Panc1 (cell line): Measurements from ENCODE around the gene TEAD4.

Experiments
- CTCF ChIP-seq: fragments of 450-650 bp; IDR thresholded peaks from 2 replicates; pipeline ENCODE4 v1.5.1; 2017; ENCODE audit warnings: mild to moderate bottlenecking
- POLR2AphosphoS5 ChIP-seq: IDR thresholded peaks from 2 replicates; pipeline ENCODE4 v1.6.1; 2012; ENCODE audit warnings: mild to moderate bottlenecking, low read depth, low read length, moderate library complexity
- REST ChIP-seq, 2 experiments: IDR thresholded peaks; 2 replicates each; pipeline ENCODE4 v1.6.1; 2011 to 2012; ENCODE audit warnings: low read depth in 2 of 2, control low read depth in 1 of 2, low read length in 1 of 2, mild to moderate bottlenecking in 1 of 2, moderate library complexity in 1 of 2; ENCODE audit not compliant: insufficient read depth in 1 of 2
- SIN3A ChIP-seq: IDR thresholded peaks from 2 replicates; pipeline ENCODE4 v1.6.1; 2012; ENCODE audit warnings: low read depth, mild to moderate bottlenecking, low read length, moderate library complexity, borderline replicate concordance; ENCODE audit not compliant: insufficient read depth
- TCF7L2 ChIP-seq: IDR thresholded peaks from 2 replicates; pipeline ENCODE4 v1.6.1; 2011; ENCODE audit warnings: mild to moderate bottlenecking, low read depth, low read length, inconsistent platforms

- TF ChIP-seq REST (IDR thresholded peaks at IDR 0.05; ENCODE audit: insufficient read depth in 1 of 2, low read depth in 2 of 2, low read length in 1 of 2) (no peak), CTCF (no peak), POLR2AphosphoS5 (no peak), SIN3A (no peak), TCF7L2 (no peak)
These were observed 3.3 kb upstream of the TEAD4 start for GRCh38 chr12:2955888-2956287.
